ENCODE measurements around the gene NLRP2B. TPM values are rescaled to one million over a fixed set of nuclear protein-coding genes. Genes with fewer than 3 reads are reported as not detected.

The NLRP2B gene
- total and polyA plus RNA-seq, 2 donors (not counting 3 experiments of a cell fraction or from before 2014, with no cell fraction given): 0.01 TPM; not detected in 1

- no peak overlapping the region for H3K27ac ChIP-seq (ENCODE audit: insufficient read depth, low read depth, low read length)
- ChIA-PET POLR2A (no interaction called here), CTCF (no interaction called here)
- H4K20me1 ChIP-seq (replicated peaks; ENCODE audit: control insufficient read depth, extremely low read depth, insufficient read depth, low read length): no peaks in the 10 kb centered on the region
- TF ChIP-seq POLR2A (IDR thresholded peaks at IDR 0.05; ENCODE audit: low read depth, low read length) (no peak), FOS (IDR thresholded peaks at IDR 0.05; ENCODE audit: borderline replicate concordance, insufficient read depth, low read length) (no peak), GATA2 (IDR thresholded peaks at IDR 0.05; ENCODE audit: insufficient read depth, insufficient read length, low read depth, low read length) (no peak), CTCF (IDR thresholded peaks at IDR 0.05; ENCODE audit: extremely low read depth in 1 of 2, insufficient read depth in 1 of 2, low read depth in 1 of 2, low read length in 2 of 2) (no peak), POLR2AphosphoS5 (IDR thresholded peaks at IDR 0.05; ENCODE audit: insufficient read depth, low read depth, low read length) (no peak), MYC (IDR thresholded peaks at IDR 0.05; ENCODE audit: low read depth, low read length) (no peak), JUN (IDR thresholded peaks at IDR 0.05; ENCODE audit: borderline replicate concordance, insufficient read depth, insufficient read length, low read depth) (no peak), MAX (IDR thresholded peaks at IDR 0.05; ENCODE audit: insufficient read depth, insufficient read length) (no peak), EZH2 (IDR thresholded peaks at IDR 0.05; ENCODE audit: borderline replicate concordance, low read depth, low read length, severe bottlenecking) (no peak)
- no peak overlapping the region for H3K4me2 ChIP-seq (ENCODE audit: insufficient read depth, low read length)
- DNase-seq (ENCODE audit: low read depth, low spot score): no peak
- no peak overlapping the region for H2AFZ ChIP-seq (ENCODE audit: low read depth, low read length)
- BruUV-seq (replicated peaks): no TSS peak
- no peaks in the 10 kb centered on the region for H3K9me3 ChIP-seq (replicated peaks; ENCODE audit: control insufficient read depth, insufficient read depth, low read length)
- H3K27me3 ChIP-seq (ENCODE audit: control insufficient read depth in 2 of 2, insufficient read depth in 2 of 2, low read length in 2 of 2): no peaks in the 10 kb centered on the region
- no peak for FAIRE-seq
- H3K36me3 ChIP-seq (ENCODE audit: control insufficient read depth in 2 of 2, extremely low read depth in 1 of 2, insufficient read depth in 2 of 2, low read length in 2 of 2): no peaks in the 10 kb centered on the region
- no peaks in the 10 kb centered on the region for H3K4me1 ChIP-seq (ENCODE audit: control insufficient read depth, extremely low read depth, insufficient read depth, low read length)
- no peaks in the 10 kb centered on the region for H3K79me2 ChIP-seq (ENCODE audit: control insufficient read depth, insufficient read depth, low read length)
- no peak overlapping the region for H3K9ac ChIP-seq (replicated peaks; ENCODE audit: extremely low read depth, insufficient read depth, low read length)
- intact Hi-C loops (cut with micrococcal nuclease): no loop called here
- H3K4me3 ChIP-seq (replicated peaks in 1 of 3; ENCODE audit: insufficient read depth in 1 of 3, low read depth in 1 of 3, low read length in 3 of 3): no peak overlapping the region
- dilution Hi-C loops (cut with MboI; ENCODE audit: extremely low pct_ligation_motif_present, low sequenced_read_pairs): no loop called here
- no peaks in the 10 kb centered on the region for H3K9me1 ChIP-seq (replicated peaks; ENCODE audit: control insufficient read depth, extremely low read depth, insufficient read depth, low read length)
Observed at GRCh38 chrX:57652705-57653104, 27.4 kb downstream of the NLRP2B start.

Measured in endothelial cell of umbilical vein (primary cell).